B cell (primary cell): ENCODE data around the gene ADAMTS18.

Experiments
- EZH2 ChIP-seq: IDR thresholded peaks from 2 replicates; pipeline ENCODE4 v1.6.1; 2012; ENCODE audit warnings: borderline replicate concordance, low read depth, mild to moderate bottlenecking, moderate library complexity, low read length; ENCODE audit not compliant: insufficient read depth, poor library complexity, severe bottlenecking
- TF ChIP-seq, protein P1 (sequence below): fragments of 200-600 bp; IDR thresholded peaks from one replicate; pipeline ENCODE4 v1.8.0; 2022; ENCODE audit warnings: antibody characterized with exemption, mild to moderate bottlenecking

DNA sequence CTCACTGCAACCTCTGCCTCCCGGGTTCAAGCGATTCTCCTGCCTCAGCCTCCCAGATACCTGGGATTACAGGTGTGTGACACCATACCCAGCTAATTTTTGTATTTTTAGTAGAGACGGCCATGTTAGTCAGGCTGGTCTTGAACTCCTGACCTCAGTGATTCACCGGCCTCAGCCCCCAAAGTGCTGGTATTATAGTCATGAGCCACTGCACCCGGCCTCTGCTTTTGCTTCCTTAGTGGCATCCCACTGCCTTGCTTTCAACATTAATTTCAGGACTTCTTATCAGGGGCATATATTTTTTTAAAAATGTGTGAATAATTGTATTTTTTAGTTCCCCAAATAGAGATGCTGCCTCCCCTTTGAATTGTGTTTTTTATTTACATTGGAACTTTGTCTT is 136.8 kb downstream of the ADAMTS18 start:
- TF ChIP-seq, protein P1, sequence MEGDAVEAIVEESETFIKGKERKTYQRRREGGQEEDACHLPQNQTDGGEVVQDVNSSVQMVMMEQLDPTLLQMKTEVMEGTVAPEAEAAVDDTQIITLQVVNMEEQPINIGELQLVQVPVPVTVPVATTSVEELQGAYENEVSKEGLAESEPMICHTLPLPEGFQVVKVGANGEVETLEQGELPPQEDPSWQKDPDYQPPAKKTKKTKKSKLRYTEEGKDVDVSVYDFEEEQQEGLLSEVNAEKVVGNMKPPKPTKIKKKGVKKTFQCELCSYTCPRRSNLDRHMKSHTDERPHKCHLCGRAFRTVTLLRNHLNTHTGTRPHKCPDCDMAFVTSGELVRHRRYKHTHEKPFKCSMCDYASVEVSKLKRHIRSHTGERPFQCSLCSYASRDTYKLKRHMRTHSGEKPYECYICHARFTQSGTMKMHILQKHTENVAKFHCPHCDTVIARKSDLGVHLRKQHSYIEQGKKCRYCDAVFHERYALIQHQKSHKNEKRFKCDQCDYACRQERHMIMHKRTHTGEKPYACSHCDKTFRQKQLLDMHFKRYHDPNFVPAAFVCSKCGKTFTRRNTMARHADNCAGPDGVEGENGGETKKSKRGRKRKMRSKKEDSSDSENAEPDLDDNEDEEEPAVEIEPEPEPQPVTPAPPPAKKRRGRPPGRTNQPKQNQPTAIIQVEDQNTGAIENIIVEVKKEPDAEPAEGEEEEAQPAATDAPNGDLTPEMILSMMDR: no peak
- no peak for TF ChIP-seq EZH2
